PC-3 (cell line): ENCODE data around the gene EIF4E1B. TPM values are rescaled to one million over a fixed set of nuclear protein-coding genes. Genes with fewer than 3 reads are reported as not detected.

Experiments used
- ATAC-seq: fragments of 200-7000 bp; cut with Tn5 transposase; 2 replicates; pipeline ENCODE4 v1.9.1; 2020; ENCODE audit warnings: mild to moderate bottlenecking, moderate library complexity
- BruUV-seq: library from RNA; stranded (reverse); fragments of 400-500 nt; replicated peaks from 2 replicates; lab custom pipeline; 2021; lab: Mats Ljungman, UMichigan
- CTCF ChIA-PET: fragments of 300-600 bp; sonication (Branson Sonifier 250); formaldehyde crosslinking; loops from one replicate; lab custom pipeline; 2022; ENCODE audit warnings: antibody characterized with exemption; lab: Charles Lee
- POLR2A ChIA-PET: fragments of 300-600 bp; sonication (Branson Sonifier 250); formaldehyde crosslinking; loops from one replicate; lab custom pipeline; 2022; ENCODE audit warnings: antibody characterized with exemption; ENCODE audit not compliant: unreplicated experiment; lab: Charles Lee
- DNase-seq: peaks from one replicate; pipeline ENCODE4 v3.0.0-alpha.2; 2015
- H2AFZ ChIP-seq: fragments of 300-600 bp; sonication (generic); 2 replicates; pipeline ENCODE4 v1.6.0; 2016; ENCODE audit warnings: antibody characterized with exemption, low read length
- H3F3A ChIP-seq: fragments of 300-600 bp; sonication (generic); one replicate; pipeline ENCODE4 v1.6.0; 2017; ENCODE audit warnings: antibody characterized with exemption, low read length, control low read depth, mild to moderate bottlenecking; ENCODE audit not compliant: unreplicated experiment
- H3K27ac ChIP-seq: fragments of 300-600 bp; sonication (generic); 2 replicates; pipeline ENCODE4 v1.5.1; 2016; ENCODE audit warnings: mild to moderate bottlenecking, low read length
- H3K27me3 ChIP-seq: fragments of 300-600 bp; sonication (generic); 2 replicates; pipeline ENCODE4 v1.6.1; 2016; ENCODE audit warnings: low read length, mixed read lengths
- H3K36me3 ChIP-seq: fragments of 300-600 bp; sonication (generic); 2 replicates; pipeline ENCODE4 v1.6.1; 2016; ENCODE audit warnings: low read depth, mixed run types, low read length, mixed read lengths
- H3K4me1 ChIP-seq: fragments of 300-600 bp; sonication (generic); 2 replicates; pipeline ENCODE4 v1.5.1; 2016; ENCODE audit warnings: low read length; ENCODE audit not compliant: insufficient read depth
- H3K4me2 ChIP-seq: fragments of 300-600 bp; sonication (generic); 2 replicates; pipeline ENCODE4 v1.6.0; 2016; ENCODE audit warnings: low read length
- H3K4me3 ChIP-seq: fragments of 300-600 bp; sonication (generic); 2 replicates; pipeline ENCODE4 v1.5.1; 2016; ENCODE audit warnings: mild to moderate bottlenecking, low read length, mixed read lengths
- H3K79me2 ChIP-seq: fragments of 300-600 bp; sonication (generic); 2 replicates; pipeline ENCODE4 v1.6.1; 2017; ENCODE audit warnings: low read length, mixed read lengths
- H3K9ac ChIP-seq: fragments of 300-600 bp; sonication (generic); 2 replicates; pipeline ENCODE4 v1.6.0; 2016; ENCODE audit warnings: mild to moderate bottlenecking, low read length
- H3K9me2 ChIP-seq: fragments of 300-600 bp; sonication (generic); replicated peaks from 2 replicates; pipeline ENCODE4 v1.6.1; 2016; ENCODE audit warnings: mixed run types, low read length, mixed read lengths
- H3K9me3 ChIP-seq: fragments of 300-600 bp; sonication (generic); 2 replicates; pipeline ENCODE4 v1.6.1; 2016; ENCODE audit warnings: low read length, mixed read lengths
- H4K20me1 ChIP-seq: fragments of 300-600 bp; sonication (generic); 2 replicates; pipeline ENCODE4 v1.6.1; 2016; ENCODE audit warnings: low read length, mixed read lengths
- CTCF ChIP-seq: fragments of 300-600 bp; sonication (generic); conservative IDR thresholded peaks from 2 replicates; pipeline ENCODE4 v1.5.1; 2017; ENCODE audit warnings: antibody characterized with exemption, low read depth, mild to moderate bottlenecking, low read length
- EZH2 ChIP-seq: fragments of 300-600 bp; sonication (generic); IDR thresholded peaks from one replicate; pipeline ENCODE4 v1.6.1; 2017; ENCODE audit warnings: antibody characterized with exemption, mild to moderate bottlenecking, low read length; ENCODE audit not compliant: unreplicated experiment
- EZH2phosphoT487 ChIP-seq: fragments of 300-600 bp; sonication (generic); IDR thresholded peaks from 2 replicates; pipeline ENCODE4 v1.6.1; 2018; ENCODE audit warnings: mild to moderate bottlenecking, antibody characterized with exemption, low read length, borderline replicate concordance
- intact Hi-C: fragments of 100-400 bp; cut with micrococcal nuclease; formaldehyde crosslinking; loops from 2 replicates; pipeline ENCODE4 v1.9.0; 2023
- total RNA-seq: library from RNA; depleted of rRNA; stranded (reverse); fragments of >200 nt; gene quantifications from 2 replicates; pipeline ENCODE4 v1.2.3, GENCODE V29; 2014

EIF4E1B gene
- total RNA-seq, 1 experiment from 2014 or later: not detected

GRCh38 chr5:176647843-176648473 is 17.5 kb downstream of the EIF4E1B start:
- Histone ChIP-seq H3K36me3 (no peaks in the 10 kb centered on the region; the same call in 1 of the 2 replicates), H3F3A (peaks cover 2% of the 10 kb centered on the region), H3K4me3 (peak overlapping the region; percentile 86), H3K79me2 (peaks cover 32% of the 10 kb centered on the region), H3K27me3 (no peaks in the 10 kb centered on the region), H2AFZ (peak overlapping the region; percentile 88), H3K9ac (peak overlapping the region; percentile 77), H3K4me1 (peaks cover 20% of the 10 kb centered on the region), H4K20me1 (peaks cover 10% of the 10 kb centered on the region; the same call in 1 of the 2 replicates), H3K4me2 (peak overlapping the region; percentile 95), H3K9me2 (no peaks in the 10 kb centered on the region), H3K27ac (no peak overlapping the region), H3K9me3 (no peaks in the 10 kb centered on the region)
- intact Hi-C loops: loop anchor here (1.0 to 2.0 kb wide), 2 partner anchors 69 to 74 kb away; no protein-coding TSS in a partner anchor
- BruUV-seq: TSS peak; percentile 71
- TF ChIP-seq CTCF (no peak), EZH2 (no peak), EZH2phosphoT487 (no peak)
- ATAC-seq (peak; percentile 3), DNase-seq (peak; percentile 56)
- POLR2A ChIA-PET: no interaction called here
- CTCF ChIA-PET: interaction anchor here (1.1 kb wide), 1 partner anchor 13 kb away, joined by 9 read pairs; no protein-coding TSS in a partner anchor

GRCh38 chr5:176648474-176649194 is 18.2 kb downstream of the EIF4E1B start:
- DNase-seq: no peak
- Histone ChIP-seq H3K36me3 (no peaks in the 10 kb centered on the region; the same call in 1 of the 2 replicates), H4K20me1 (peaks cover 13% of the 10 kb centered on the region; the same call in 1 of the 2 replicates), H3K27me3 (no peaks in the 10 kb centered on the region), H3K9ac (peak overlapping the region; percentile 77), H3K27ac (no peak overlapping the region), H3K9me3 (no peaks in the 10 kb centered on the region), H2AFZ (no peak overlapping the region), H3K4me1 (peaks cover 27% of the 10 kb centered on the region), H3F3A (peaks cover 5% of the 10 kb centered on the region), H3K4me2 (peak overlapping the region; percentile 95), H3K9me2 (no peaks in the 10 kb centered on the region), H3K79me2 (peaks cover 32% of the 10 kb centered on the region), H3K4me3 (peak overlapping the region; percentile 86)
- CTCF ChIA-PET: no interaction called here
- no peak for ATAC-seq
- POLR2A ChIA-PET: no interaction called here
- no TSS peak for BruUV-seq
- intact Hi-C loops: no loop called here
- TF ChIP-seq EZH2 (no peak), CTCF (no peak), EZH2phosphoT487 (no peak)
